T47D (cell line): ENCODE results near the gene ZNF354B.
"Not testable (repeated sequence)": the region's sequence is repeated elsewhere in the genome, so short reads cannot be mapped to it uniquely, and the experiment has no call there.

ENCODE experiments used
- DNase-seq, 2 experiments: peaks; one replicate each; pipeline versions ENCODE4 v3.0.0 to v3.0.0-alpha.2; 2011 to 2012; ENCODE audit warnings: low read depth in 1 of 2, low spot score in 1 of 2
- JUND ChIP-seq: IDR thresholded peaks from 2 replicates; pipeline ENCODE4 v1.6.1; 2012; ENCODE audit warnings: low read depth
- in situ Hi-C: cut with HindIII; loops from 2 replicates; pipeline ENCODE4 v1.10.0; 2016; ENCODE audit warnings: low sequenced_read_pairs, low pct_unique_long_range_greater_than_20kb

The ZNF354B gene

GRCh38 chr5:178851951-178852350, 7.8 kb upstream of the ZNF354B start:
- TF ChIP-seq JUND = no peak
- no peak for DNase-seq
- in situ Hi-C loops = no loop called here

GRCh38 chr5:178854284-178854683, 5.5 kb upstream of the ZNF354B start:
- DNase-seq = no peak
- in situ Hi-C loops = no loop called here
- no peak for TF ChIP-seq JUND

DNA sequence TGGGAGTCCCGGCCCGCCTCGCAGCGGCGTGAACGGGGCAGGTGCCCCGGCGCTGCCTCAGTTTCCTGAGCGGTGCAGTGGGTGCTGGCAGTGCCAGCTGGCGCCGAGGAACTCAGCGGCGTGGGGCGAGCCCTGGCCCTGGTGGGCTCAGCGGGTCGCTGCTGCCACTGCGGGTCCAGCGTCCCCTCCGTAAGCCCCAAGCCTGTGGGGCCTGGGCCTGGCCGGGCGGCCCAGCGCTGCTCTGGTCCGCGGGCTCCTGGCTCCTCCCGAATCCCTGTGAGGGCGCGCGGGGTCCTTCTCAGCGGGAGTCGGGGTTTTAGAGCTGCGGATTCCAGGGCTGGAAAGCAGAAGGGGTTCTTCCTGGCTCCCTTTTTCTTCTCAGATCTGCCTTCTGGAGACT, 862 bp downstream of the ZNF354B start:
- DNase-seq, in situ Hi-C loops: not testable (repeated sequence)

DNA sequence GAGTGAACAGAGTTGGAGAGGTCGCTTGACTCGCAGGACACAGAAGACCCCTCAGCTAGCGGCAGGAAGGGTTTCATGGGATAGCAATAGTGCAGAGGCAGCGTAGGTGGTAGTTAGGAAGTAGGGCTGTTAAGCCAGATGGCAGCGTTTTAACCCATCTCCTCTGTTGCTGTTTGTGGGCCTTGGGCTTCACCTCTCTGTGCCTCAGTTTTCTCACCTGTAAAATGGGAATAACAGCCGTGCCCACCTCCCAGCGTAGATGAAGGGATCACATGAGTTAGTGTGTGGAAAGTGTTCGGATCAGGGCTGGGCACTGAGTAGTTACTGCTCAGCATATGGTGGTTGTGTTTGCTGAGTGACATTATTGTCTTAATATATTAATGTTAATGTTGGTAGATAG, 1.9 kb downstream of the ZNF354B start:
- no peak for TF ChIP-seq JUND
- in situ Hi-C loops = no loop called here
- no peak for DNase-seq

DNA sequence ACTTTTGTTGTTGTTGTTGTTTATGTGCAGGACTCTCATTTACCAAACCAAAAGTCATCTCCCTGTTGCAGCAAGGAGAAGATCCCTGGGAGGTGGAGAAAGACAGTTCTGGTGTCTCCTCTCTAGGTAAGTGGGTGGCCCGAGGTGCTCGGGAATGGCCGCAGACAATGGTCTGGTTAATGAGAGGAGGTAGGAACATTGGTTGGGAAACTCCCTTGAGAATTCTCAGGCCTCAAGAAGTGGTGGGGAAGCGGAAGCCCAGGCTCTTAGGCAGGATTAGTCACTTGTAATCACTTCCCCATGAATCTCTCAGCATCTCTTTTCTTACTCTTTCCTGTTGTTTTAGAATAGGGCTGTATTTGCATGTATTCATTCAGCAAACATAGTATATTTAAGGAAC, 7.2 kb downstream of the ZNF354B start:
- no peak for DNase-seq
- in situ Hi-C loops = no loop called here
- no peak for TF ChIP-seq JUND

DNA sequence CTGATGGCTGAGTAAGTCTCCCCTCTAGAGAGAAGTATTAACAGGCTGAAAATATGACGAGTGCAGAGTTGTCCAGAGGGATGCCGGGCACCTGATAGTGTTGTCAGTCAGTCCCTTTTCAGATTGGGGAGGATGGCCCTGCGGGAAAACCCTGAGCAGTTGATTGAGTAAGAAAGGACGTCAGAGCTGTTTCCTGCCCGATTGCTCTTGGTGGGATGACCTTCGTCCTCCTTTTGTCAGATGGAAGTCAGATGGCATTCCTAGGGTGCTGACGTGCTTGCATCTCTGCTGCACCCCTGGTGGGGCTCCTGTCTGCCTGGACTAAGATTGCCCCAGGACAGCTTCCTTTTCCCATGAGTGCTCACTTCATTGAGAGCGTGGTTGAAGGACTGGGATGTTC, 9.8 kb downstream of the ZNF354B start:
- no peak for TF ChIP-seq JUND
- DNase-seq = no peak
- in situ Hi-C loops = no loop called here

DNA sequence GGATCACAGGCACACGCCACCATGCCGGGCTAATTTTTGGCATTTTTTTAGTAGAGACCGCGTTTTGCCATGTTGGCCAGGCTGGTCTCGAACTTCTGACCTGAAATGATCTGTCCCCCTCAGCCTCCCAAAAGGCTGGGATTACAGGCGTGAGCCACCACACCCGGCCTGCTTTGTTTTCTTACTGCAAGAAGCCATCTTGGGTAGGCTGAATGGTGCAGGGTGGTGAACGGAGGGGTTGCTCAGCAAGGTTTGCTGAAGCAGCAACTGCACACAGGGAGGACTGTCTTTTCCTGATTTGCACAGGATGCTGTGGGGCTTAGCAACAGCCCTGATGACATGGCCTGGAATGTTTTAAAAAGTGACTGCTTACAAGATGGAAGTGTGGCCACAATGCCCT, 10.7 kb downstream of the ZNF354B start:
- no peak for DNase-seq
- no peak for TF ChIP-seq JUND
- in situ Hi-C loops = no loop called here

- no peak for TF ChIP-seq JUND
- in situ Hi-C loops = no loop called here
- DNase-seq = no peak
Measured at GRCh38 chr5:178872302-178872701, 12.5 kb downstream of the ZNF354B start.

DNA sequence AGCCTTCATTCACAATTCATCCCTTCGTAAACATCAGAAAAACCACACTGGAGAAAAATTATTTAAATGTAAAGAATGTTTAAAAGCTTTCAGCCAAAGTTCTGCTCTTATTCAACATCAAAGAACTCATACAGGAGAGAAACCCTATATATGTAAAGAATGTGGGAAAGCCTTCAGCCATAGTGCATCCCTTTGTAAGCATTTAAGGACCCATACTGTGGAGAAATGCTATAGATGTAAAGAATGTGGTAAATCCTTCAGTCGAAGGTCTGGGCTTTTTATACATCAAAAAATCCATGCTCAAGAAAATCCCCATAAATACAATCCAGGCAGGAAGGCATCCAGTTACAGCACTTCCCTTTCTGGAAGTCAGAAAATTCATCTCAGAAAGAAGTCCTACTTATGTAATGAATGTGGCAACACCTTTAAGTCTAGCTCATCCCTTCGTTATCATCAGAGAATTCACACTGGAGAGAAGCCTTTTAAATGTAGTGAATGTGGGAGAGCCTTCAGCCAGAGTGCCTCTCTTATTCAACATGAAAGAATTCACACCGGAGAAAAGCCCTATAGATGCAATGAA, 23.5 kb downstream of the ZNF354B start:
- in situ Hi-C loops, DNase-seq: not testable (repeated sequence)

DNA sequence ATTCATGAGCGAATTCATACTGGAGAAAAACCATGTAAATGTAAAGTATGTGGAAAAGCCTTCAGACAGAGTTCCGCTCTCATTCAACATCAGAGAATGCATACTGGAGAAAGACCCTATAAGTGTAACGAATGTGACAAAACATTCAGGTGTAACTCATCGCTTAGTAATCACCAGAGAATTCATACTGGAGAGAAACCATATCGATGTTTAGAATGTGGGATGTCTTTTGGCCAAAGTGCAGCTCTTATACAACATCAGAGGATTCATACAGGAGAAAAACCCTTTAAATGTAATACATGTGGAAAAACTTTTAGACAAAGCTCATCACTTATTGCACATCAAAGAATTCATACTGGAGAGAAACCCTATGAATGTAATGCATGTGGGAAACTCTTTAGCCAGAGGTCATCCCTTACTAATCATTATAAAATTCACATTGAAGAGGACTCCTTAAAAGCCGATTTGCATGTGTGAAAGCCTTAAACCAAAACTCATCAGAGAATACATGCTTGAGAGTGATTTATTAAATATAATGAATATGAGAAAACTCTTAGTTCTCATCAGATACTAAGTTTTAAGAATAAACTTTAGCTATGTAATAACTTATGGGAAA, 24.2 kb downstream of the ZNF354B start:
- in situ Hi-C loops = no loop called here
- no peak for DNase-seq
- TF ChIP-seq JUND = no peak

- in situ Hi-C loops = no loop called here
- DNase-seq = peak; percentile 49 to 79
- TF ChIP-seq JUND = no peak
Measured at GRCh38 chr5:178895615-178896571, 36.1 kb downstream of the ZNF354B start, which contains the start of gene ZFP2. ZFP2 (plus strand) TSS chr5:178895913; CDS start chr5:178931314, 35,401 bp downstream.

DNA sequence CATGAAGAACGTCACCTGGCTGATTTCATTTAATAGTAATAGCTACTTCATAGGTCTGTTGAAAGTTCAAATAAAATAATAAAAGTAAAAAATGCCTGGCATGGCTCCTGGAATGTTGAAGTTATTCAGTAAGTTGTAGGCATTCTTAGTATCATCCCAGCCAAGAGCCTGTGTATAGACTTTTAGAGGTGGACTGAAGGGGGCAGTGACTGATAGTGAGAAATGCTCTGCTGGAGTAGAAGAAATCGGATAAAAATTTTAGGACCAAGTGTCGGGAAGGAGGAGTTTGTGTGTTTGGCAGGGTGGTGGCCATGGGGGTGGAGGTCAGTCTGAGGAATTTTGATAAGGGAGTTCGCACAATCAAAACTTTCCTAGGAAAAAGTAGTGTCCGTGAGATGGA, 39.5 kb downstream of the ZNF354B start:
- no peak for DNase-seq
- in situ Hi-C loops = no loop called here
- TF ChIP-seq JUND = no peak

GRCh38 chr5:178902849-178903248, 43.1 kb downstream of the ZNF354B start:
- no peak for DNase-seq
- in situ Hi-C loops = no loop called here
- TF ChIP-seq JUND = no peak
